IPS-NIHi11 (cell line): ENCODE data around the gene STK11.

Experiments
- DNase-seq: peaks from one replicate; pipeline ENCODE4 v3.0.0; 2012; ENCODE audit warnings: mixed read lengths, low spot score

Gene STK11

GRCh38 chr19:1226522-1227303, 21.1 kb downstream of the STK11 start:
- DNase-seq, result no peak

- peak; percentile 70 for DNase-seq
Observed at GRCh38 chr19:1227304-1228054, 21.9 kb downstream of the STK11 start.

GRCh38 chr19:1228161-1228957, 22.8 kb downstream of the STK11 start:
- no peak for DNase-seq

- DNase-seq, result no peak
Observed at GRCh38 chr19:1229056-1229923, 23.7 kb downstream of the STK11 start.

- no peak for DNase-seq
Observed at GRCh38 chr19:1229924-1230782, 24.6 kb downstream of the STK11 start.

- DNase-seq, result peak; percentile 61
Observed at GRCh38 chr19:1230783-1231489, 25.4 kb downstream of the STK11 start.

GRCh38 chr19:1231729-1232637, 26.4 kb downstream of the STK11 start:
- no peak for DNase-seq

- DNase-seq, result no peak
Observed at GRCh38 chr19:1232652-1233072, 27.1 kb downstream of the STK11 start.

GRCh38 chr19:1233115-1233667, 27.6 kb downstream of the STK11 start:
- DNase-seq, result no peak

GRCh38 chr19:1234051-1234954, 28.7 kb downstream of the STK11 start:
- DNase-seq, result no peak

GRCh38 chr19:1234955-1235380, 29.4 kb downstream of the STK11 start:
- DNase-seq, result no peak

GRCh38 chr19:1235625-1236538, 30.3 kb downstream of the STK11 start:
- DNase-seq, result no peak

GRCh38 chr19:1236576-1236975, 31.0 kb downstream of the STK11 start:
- no peak for DNase-seq

GRCh38 chr19:1237027-1237659, 31.6 kb downstream of the STK11 start:
- no peak for DNase-seq

GRCh38 chr19:1237754-1238368, 32.3 kb downstream of the STK11 start, which contains the start of gene CBARP:
TSS of gene CBARP (minus strand) at chr19:1238005. CDS start at chr19:1236100, 1,905 bp downstream.
- peak; percentile 84 for DNase-seq
